GM23338 (cell line): ENCODE measurements around the gene NAGA. TPM values are rescaled to one million over a fixed set of nuclear protein-coding genes. Genes with fewer than 3 reads are reported as not detected.

Experiments
- CREB1 ChIP-seq: fragments of 250-450 bp; sonication (Bioruptor Pico); IDR thresholded peaks from 2 replicates; pipeline ENCODE4 v1.5.0; 2020; ENCODE audit warnings: low read depth, mild to moderate bottlenecking, moderate library complexity
- JUNB ChIP-seq: IDR thresholded peaks from one replicate; pipeline ENCODE4 v1.6.1; 2016; ENCODE audit warnings: antibody characterized with exemption; ENCODE audit not compliant: unreplicated experiment
- polyA plus RNA-seq: library from polyadenylated mRNA; unstranded; fragments of >200 nt; fragmentation: Nextera tagmentation; extraction: Ambion mirVana; gene quantifications from 2 replicates; pipeline ENCODE4 v1.2.1, GENCODE V29; 2016
- total RNA-seq: library from RNA; depleted of rRNA; stranded (reverse); fragments of >200 nt; shearing (Covaris generic); gene quantifications from 2 replicates; pipeline ENCODE4 v1.2.3, GENCODE V29; 2014
- TF ChIP-seq, protein P1 (sequence below): fragments of 250-450 bp; sonication (Bioruptor Pico); IDR thresholded peaks from 2 replicates; pipeline ENCODE4 v1.5.0; 2020; ENCODE audit warnings: mild to moderate bottlenecking, moderate library complexity
- TF ChIP-seq, protein P2 (sequence below): IDR thresholded peaks from one replicate; pipeline ENCODE4 v1.6.1; 2018; ENCODE audit warnings: antibody characterized with exemption; ENCODE audit not compliant: unreplicated experiment
- TF ChIP-seq, protein P3 (sequence below), 2 experiments: fragments of 200-600 bp in 1 of 2; sonication (generic) in 1 of 2; conservative IDR thresholded peaks; 2 replicates each; pipeline versions ENCODE4 v1.5.1 to v1.6.1; 2016 to 2017; ENCODE audit warnings: antibody characterized with exemption in 2 of 2, low read depth in 2 of 2, mild to moderate bottlenecking in 2 of 2, moderate library complexity in 1 of 2

NAGA gene
- total and polyA plus RNA-seq, 2 experiments from 2014 or later, result 6.3 to 21.4 TPM

DNA sequence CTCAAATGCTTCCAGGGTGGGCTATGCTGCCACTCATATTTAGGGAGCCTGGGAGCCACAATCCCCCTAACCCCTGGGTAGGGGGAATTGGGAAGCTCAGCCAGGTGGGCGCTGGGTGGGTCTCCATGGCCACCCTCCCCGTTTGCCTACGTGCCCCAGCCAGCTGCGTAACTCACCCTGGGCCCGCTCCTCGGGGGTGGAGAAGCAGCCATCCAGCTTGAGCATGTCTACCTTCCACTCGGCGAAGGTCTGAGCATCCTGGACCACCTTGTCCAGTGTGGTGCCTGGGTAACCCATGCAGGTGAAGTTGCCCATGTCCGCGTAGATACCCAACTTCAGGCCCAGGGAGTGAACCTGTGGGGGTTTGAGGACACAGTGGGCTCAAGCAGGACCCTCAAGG lies 3.7 kb downstream of the NAGA start (continued):
- TF ChIP-seq, protein P1, sequence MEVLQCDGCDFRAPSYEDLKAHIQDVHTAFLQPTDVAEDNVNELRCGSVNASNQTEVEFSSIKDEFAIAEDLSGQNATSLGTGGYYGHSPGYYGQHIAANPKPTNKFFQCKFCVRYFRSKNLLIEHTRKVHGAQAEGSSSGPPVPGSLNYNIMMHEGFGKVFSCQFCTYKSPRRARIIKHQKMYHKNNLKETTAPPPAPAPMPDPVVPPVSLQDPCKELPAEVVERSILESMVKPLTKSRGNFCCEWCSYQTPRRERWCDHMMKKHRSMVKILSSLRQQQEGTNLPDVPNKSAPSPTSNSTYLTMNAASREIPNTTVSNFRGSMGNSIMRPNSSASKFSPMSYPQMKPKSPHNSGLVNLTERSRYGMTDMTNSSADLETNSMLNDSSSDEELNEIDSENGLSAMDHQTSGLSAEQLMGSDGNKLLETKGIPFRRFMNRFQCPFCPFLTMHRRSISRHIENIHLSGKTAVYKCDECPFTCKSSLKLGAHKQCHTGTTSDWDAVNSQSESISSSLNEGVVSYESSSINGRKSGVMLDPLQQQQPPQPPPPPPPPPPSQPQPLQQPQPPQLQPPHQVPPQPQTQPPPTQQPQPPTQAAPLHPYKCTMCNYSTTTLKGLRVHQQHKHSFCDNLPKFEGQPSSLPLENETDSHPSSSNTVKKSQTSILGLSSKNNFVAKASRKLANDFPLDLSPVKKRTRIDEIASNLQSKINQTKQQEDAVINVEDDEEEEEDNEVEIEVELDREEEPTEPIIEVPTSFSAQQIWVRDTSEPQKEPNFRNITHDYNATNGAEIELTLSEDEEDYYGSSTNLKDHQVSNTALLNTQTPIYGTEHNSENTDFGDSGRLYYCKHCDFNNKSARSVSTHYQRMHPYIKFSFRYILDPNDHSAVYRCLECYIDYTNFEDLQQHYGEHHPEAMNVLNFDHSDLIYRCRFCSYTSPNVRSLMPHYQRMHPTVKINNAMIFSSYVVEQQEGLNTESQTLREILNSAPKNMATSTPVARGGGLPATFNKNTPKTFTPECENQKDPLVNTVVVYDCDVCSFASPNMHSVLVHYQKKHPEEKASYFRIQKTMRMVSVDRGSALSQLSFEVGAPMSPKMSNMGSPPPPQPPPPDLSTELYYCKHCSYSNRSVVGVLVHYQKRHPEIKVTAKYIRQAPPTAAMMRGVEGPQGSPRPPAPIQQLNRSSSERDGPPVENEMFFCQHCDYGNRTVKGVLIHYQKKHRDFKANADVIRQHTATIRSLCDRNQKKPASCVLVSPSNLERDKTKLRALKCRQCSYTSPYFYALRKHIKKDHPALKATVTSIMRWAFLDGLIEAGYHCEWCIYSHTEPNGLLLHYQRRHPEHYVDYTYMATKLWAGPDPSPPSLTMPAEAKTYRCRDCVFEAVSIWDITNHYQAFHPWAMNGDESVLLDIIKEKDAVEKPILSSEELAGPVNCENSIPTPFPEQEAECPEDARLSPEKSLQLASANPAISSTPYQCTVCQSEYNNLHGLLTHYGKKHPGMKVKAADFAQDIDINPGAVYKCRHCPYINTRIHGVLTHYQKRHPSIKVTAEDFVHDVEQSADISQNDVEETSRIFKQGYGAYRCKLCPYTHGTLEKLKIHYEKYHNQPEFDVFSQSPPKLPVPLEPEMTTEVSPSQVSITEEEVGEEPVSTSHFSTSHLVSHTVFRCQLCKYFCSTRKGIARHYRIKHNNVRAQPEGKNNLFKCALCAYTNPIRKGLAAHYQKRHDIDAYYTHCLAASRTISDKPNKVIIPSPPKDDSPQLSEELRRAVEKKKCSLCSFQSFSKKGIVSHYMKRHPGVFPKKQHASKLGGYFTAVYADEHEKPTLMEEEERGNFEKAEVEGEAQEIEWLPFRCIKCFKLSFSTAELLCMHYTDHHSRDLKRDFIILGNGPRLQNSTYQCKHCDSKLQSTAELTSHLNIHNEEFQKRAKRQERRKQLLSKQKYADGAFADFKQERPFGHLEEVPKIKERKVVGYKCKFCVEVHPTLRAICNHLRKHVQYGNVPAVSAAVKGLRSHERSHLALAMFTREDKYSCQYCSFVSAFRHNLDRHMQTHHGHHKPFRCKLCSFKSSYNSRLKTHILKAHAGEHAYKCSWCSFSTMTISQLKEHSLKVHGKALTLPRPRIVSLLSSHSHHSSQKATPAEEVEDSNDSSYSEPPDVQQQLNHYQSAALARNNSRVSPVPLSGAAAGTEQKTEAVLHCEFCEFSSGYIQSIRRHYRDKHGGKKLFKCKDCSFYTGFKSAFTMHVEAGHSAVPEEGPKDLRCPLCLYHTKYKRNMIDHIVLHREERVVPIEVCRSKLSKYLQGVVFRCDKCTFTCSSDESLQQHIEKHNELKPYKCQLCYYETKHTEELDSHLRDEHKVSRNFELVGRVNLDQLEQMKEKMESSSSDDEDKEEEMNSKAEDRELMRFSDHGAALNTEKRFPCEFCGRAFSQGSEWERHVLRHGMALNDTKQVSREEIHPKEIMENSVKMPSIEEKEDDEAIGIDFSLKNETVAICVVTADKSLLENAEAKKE (CRISPR knock-in tag), result no peak
- TF ChIP-seq, protein P2, sequence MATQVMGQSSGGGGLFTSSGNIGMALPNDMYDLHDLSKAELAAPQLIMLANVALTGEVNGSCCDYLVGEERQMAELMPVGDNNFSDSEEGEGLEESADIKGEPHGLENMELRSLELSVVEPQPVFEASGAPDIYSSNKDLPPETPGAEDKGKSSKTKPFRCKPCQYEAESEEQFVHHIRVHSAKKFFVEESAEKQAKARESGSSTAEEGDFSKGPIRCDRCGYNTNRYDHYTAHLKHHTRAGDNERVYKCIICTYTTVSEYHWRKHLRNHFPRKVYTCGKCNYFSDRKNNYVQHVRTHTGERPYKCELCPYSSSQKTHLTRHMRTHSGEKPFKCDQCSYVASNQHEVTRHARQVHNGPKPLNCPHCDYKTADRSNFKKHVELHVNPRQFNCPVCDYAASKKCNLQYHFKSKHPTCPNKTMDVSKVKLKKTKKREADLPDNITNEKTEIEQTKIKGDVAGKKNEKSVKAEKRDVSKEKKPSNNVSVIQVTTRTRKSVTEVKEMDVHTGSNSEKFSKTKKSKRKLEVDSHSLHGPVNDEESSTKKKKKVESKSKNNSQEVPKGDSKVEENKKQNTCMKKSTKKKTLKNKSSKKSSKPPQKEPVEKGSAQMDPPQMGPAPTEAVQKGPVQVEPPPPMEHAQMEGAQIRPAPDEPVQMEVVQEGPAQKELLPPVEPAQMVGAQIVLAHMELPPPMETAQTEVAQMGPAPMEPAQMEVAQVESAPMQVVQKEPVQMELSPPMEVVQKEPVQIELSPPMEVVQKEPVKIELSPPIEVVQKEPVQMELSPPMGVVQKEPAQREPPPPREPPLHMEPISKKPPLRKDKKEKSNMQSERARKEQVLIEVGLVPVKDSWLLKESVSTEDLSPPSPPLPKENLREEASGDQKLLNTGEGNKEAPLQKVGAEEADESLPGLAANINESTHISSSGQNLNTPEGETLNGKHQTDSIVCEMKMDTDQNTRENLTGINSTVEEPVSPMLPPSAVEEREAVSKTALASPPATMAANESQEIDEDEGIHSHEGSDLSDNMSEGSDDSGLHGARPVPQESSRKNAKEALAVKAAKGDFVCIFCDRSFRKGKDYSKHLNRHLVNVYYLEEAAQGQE, result no peak
- no peak for TF ChIP-seq CREB1 (CRISPR knock-in tag)
- TF ChIP-seq, protein P3, sequence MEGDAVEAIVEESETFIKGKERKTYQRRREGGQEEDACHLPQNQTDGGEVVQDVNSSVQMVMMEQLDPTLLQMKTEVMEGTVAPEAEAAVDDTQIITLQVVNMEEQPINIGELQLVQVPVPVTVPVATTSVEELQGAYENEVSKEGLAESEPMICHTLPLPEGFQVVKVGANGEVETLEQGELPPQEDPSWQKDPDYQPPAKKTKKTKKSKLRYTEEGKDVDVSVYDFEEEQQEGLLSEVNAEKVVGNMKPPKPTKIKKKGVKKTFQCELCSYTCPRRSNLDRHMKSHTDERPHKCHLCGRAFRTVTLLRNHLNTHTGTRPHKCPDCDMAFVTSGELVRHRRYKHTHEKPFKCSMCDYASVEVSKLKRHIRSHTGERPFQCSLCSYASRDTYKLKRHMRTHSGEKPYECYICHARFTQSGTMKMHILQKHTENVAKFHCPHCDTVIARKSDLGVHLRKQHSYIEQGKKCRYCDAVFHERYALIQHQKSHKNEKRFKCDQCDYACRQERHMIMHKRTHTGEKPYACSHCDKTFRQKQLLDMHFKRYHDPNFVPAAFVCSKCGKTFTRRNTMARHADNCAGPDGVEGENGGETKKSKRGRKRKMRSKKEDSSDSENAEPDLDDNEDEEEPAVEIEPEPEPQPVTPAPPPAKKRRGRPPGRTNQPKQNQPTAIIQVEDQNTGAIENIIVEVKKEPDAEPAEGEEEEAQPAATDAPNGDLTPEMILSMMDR (conservative IDR thresholded peaks at IDR 0.05; ENCODE audit: low read depth in 2 of 2), result no peak
- TF ChIP-seq JUNB, result no peak
